A549 (cell line): Measurements from ENCODE around the gene HOXB1. TPM values are rescaled to one million over a fixed set of nuclear protein-coding genes. Genes with fewer than 3 reads are reported as not detected.

ENCODE experiments used
- ATAC-seq, 2 experiments: fragments of 200-7000 bp in 1 of 2; fragments of >200 bp in 1 of 2; cut with Nextera tagmentation in 1 of 2; cut with Tn5 transposase in 1 of 2; 3 replicates each; pipeline versions ENCODE4 v1.8.0 to v1.9.1; 2018 to 2020; ENCODE audit warnings: mild to moderate bottlenecking in 1 of 2, moderate library complexity in 1 of 2
- CTCF ChIA-PET: fragments of 300-600 bp; sonication (Branson Sonifier 250); formaldehyde crosslinking; extraction: SDS; loops from one replicate; lab custom pipeline; 2021; ENCODE audit warnings: antibody characterized with exemption, inconsistent platforms; lab: Yijun Ruan, JAX
- POLR2A ChIA-PET: fragments of 350-600 bp; formaldehyde crosslinking; extraction: SDS; loops from one replicate; lab custom pipeline; 2021; ENCODE audit warnings: antibody characterized with exemption, inconsistent platforms; lab: Yijun Ruan, JAX
- DNase-seq, 2 experiments: peaks; one replicate each; pipeline versions ENCODE4 v3.0.0 to v3.0.0-alpha.2; 2011 to 2016; ENCODE audit warnings: low read depth in 1 of 2, low spot score in 1 of 2
- FAIRE-seq: peaks from 2 replicates; lab custom pipeline; 2011; peaks lifted over from hg19 to GRCh38; lab: Jason Lieb, UNC
- H3K27ac ChIP-seq, 2 experiments: fragments of >200 bp; sonication (Bioruptor Twin); formaldehyde crosslinking; 3 replicates each; pipeline ENCODE4 v1.5.1; 2016 to 2017
- H3K4me1 ChIP-seq: fragments of >200 bp; sonication (Bioruptor Twin); formaldehyde crosslinking; 3 replicates; pipeline ENCODE4 v1.6.1; 2016
- H3K4me2 ChIP-seq: fragments of >200 bp; sonication (Bioruptor Twin); formaldehyde crosslinking; 3 replicates; pipeline ENCODE4 v1.6.1; 2016
- H3K4me3 ChIP-seq: fragments of >200 bp; sonication (Bioruptor Twin); formaldehyde crosslinking; 3 replicates; pipeline ENCODE4 v1.5.1; 2016
- H3K9me3 ChIP-seq: fragments of >200 bp; sonication (Bioruptor Twin); formaldehyde crosslinking; 3 replicates; pipeline ENCODE4 v1.6.1; 2016
- ATOH8 ChIP-seq: fragments of 250-450 bp; sonication (Bioruptor Pico); IDR thresholded peaks from 2 replicates; pipeline ENCODE4 v1.5.0; 2020; ENCODE audit warnings: low read depth, mild to moderate bottlenecking, moderate library complexity
- CBX8 ChIP-seq: fragments of 200-600 bp; sonication (generic); IDR thresholded peaks from 2 replicates; pipeline ENCODE4 v1.6.1; 2016
- CTCF ChIP-seq: fragments of >200 bp; sonication (Bioruptor Twin); formaldehyde crosslinking; IDR thresholded peaks from 3 replicates; pipeline ENCODE4 v1.5.1; 2016
- ELK1 ChIP-seq: fragments of 150-350 bp; IDR thresholded peaks from 2 replicates; pipeline ENCODE4 v1.6.1; 2014; ENCODE audit warnings: low read depth, mild to moderate bottlenecking, low read length
- EP300 ChIP-seq, 2 experiments: fragments of >200 bp; sonication (Bioruptor Twin); formaldehyde crosslinking; IDR thresholded peaks; 2 replicates in 1 of 2; 3 replicates in 1 of 2; pipeline ENCODE4 v1.6.1; 2016 to 2017
- ESRRA ChIP-seq: fragments of 150-350 bp; IDR thresholded peaks from 2 replicates; pipeline ENCODE4 v1.6.1; 2014; ENCODE audit warnings: mild to moderate bottlenecking, low read length, borderline replicate concordance
- FOSL2 ChIP-seq, 2 experiments: fragments of 450-650 bp in 1 of 2; fragments of >200 bp in 1 of 2; sonication (Bioruptor Twin) in 1 of 2; formaldehyde crosslinking; IDR thresholded peaks; 2 replicates each; pipeline versions ENCODE4 v1.5.0 to v1.6.1; 2016 to 2020; ENCODE audit warnings: mild to moderate bottlenecking in 1 of 2, moderate library complexity in 1 of 2
- HDAC2 ChIP-seq: fragments of 200-600 bp; sonication (generic); IDR thresholded peaks from 2 replicates; pipeline ENCODE4 v1.6.1; 2016
- HEYL ChIP-seq: fragments of 250-450 bp; sonication (Bioruptor Pico); IDR thresholded peaks from 2 replicates; pipeline ENCODE4 v1.8.0; 2021; ENCODE audit warnings: mild to moderate bottlenecking, moderate library complexity
- HMGXB4 ChIP-seq: fragments of 250-450 bp; sonication (Bioruptor Pico); IDR thresholded peaks from 2 replicates; pipeline ENCODE4 v1.5.0; 2021; ENCODE audit warnings: mild to moderate bottlenecking, moderate library complexity, borderline replicate concordance
- HOXA7 ChIP-seq: fragments of 250-450 bp; sonication (Bioruptor Pico); IDR thresholded peaks from 2 replicates; pipeline ENCODE4 v1.5.0; 2020; ENCODE audit warnings: mild to moderate bottlenecking, moderate library complexity
- HOXB13 ChIP-seq: fragments of 250-450 bp; sonication (Bioruptor Pico); IDR thresholded peaks from 2 replicates; pipeline ENCODE4 v1.5.0; 2020; ENCODE audit warnings: low read depth, mild to moderate bottlenecking, moderate library complexity
- HOXB5 ChIP-seq: fragments of 250-450 bp; sonication (Bioruptor Pico); IDR thresholded peaks from 2 replicates; pipeline ENCODE4 v1.5.0; 2020; ENCODE audit warnings: mild to moderate bottlenecking, moderate library complexity
- JUNB ChIP-seq: fragments of >200 bp; sonication (Bioruptor Twin); formaldehyde crosslinking; IDR thresholded peaks from 2 replicates; pipeline ENCODE4 v1.6.1; 2016
- KDM1A ChIP-seq: fragments of 200-600 bp; sonication (generic); IDR thresholded peaks from 2 replicates; pipeline ENCODE4 v1.6.1; 2016; ENCODE audit warnings: low read depth, mild to moderate bottlenecking
- KDM5A ChIP-seq: fragments of 200-600 bp; sonication (generic); IDR thresholded peaks from 2 replicates; pipeline ENCODE4 v1.6.1; 2016; ENCODE audit warnings: antibody characterized with exemption, mild to moderate bottlenecking
- MAFK ChIP-seq: fragments of 450-650 bp; IDR thresholded peaks from 2 replicates; pipeline ENCODE4 v1.6.1; 2014; ENCODE audit not compliant: partially characterized antibody
- MAZ ChIP-seq: fragments of 150-350 bp; IDR thresholded peaks from 2 replicates; pipeline ENCODE4 v1.6.1; 2014; ENCODE audit warnings: antibody characterized with exemption, low read depth, low read length, borderline replicate concordance
- MYC ChIP-seq: IDR thresholded peaks from 2 replicates; pipeline ENCODE4 v1.6.1; 2012; ENCODE audit warnings: mild to moderate bottlenecking, inconsistent platforms, low read length, improper control_type of control experiment, borderline replicate concordance
- NR3C1 ChIP-seq: fragments of >200 bp; sonication (Bioruptor Twin); formaldehyde crosslinking; IDR thresholded peaks from 3 replicates; pipeline ENCODE4 v1.6.1; 2017
- RARB ChIP-seq: fragments of 250-450 bp; sonication (Bioruptor Pico); IDR thresholded peaks from 2 replicates; pipeline ENCODE4 v1.8.0; 2021; ENCODE audit warnings: mild to moderate bottlenecking, moderate library complexity
- RCOR1 ChIP-seq: fragments of 150-350 bp; IDR thresholded peaks from 2 replicates; pipeline ENCODE4 v1.6.1; 2014; ENCODE audit warnings: antibody characterized with exemption, low read length, low read depth
- REST ChIP-seq: fragments of 200-600 bp; sonication (generic); IDR thresholded peaks from 2 replicates; pipeline ENCODE4 v1.6.1; 2016; ENCODE audit warnings: antibody characterized with exemption, mild to moderate bottlenecking, moderate library complexity
- RNF2 ChIP-seq: fragments of 200-600 bp; sonication (generic); IDR thresholded peaks from 2 replicates; pipeline ENCODE4 v1.6.1; 2016; ENCODE audit warnings: low read depth, mild to moderate bottlenecking, antibody characterized with exemption, moderate library complexity, borderline replicate concordance
- SREBF2 ChIP-seq: fragments of 450-650 bp; IDR thresholded peaks from 2 replicates; pipeline ENCODE4 v1.6.1; 2014; ENCODE audit warnings: mild to moderate bottlenecking, moderate library complexity
- TFCP2L1 ChIP-seq: fragments of 250-450 bp; sonication (Bioruptor Pico); IDR thresholded peaks from 2 replicates; pipeline ENCODE4 v1.5.0; 2021; ENCODE audit warnings: mild to moderate bottlenecking
- USF2 ChIP-seq: fragments of 450-650 bp; IDR thresholded peaks from 2 replicates; pipeline ENCODE4 v1.6.1; 2014; ENCODE audit warnings: antibody characterized with exemption
- WGBS: methylation state at CpG from one replicate; pipeline ENCODE4 v1.1.6; 2017; ENCODE audit errors: missing lambda C conversion rate; 5-methylcytosine and 5-hydroxymethylcytosine counted together
- polyA plus RNA-seq, 4 experiments: library from polyadenylated mRNA; depleted of rRNA in 3 of 4; stranded (reverse); fragments of >200 nt; fragmentation: RNase III in 1 of 4; extraction: RNeasy Plus Mini Kit Qiagen cat#74134 plus additional on column Dnase treatment in 1 of 4; gene quantifications; 2 replicates in 3 of 4; 3 replicates in 1 of 4; pipeline ENCODE4 v1.2.3, GENCODE V29; 2011 to 2017

The HOXB1 gene
- polyA plus RNA-seq, 2 of the 4 experiments (the other 2 are of a cell fraction), result not detected

GRCh38 chr17:48506246-48506645 lies 24.6 kb downstream of the HOXB1 start:
- H3K9me3 ChIP-seq, result no peaks in the 10 kb centered on the region
- DNase-seq (no peak), ATAC-seq (peak; percentile 69 to 72; a peak in 4 of 6 replicates), FAIRE-seq (no peak)
- POLR2A ChIA-PET, result interaction anchor here (1.0 kb wide), 2 partner anchors 14 to 16 kb away, joined by 3 read pairs; no protein-coding TSS in a partner anchor
- peak overlapping the region; percentile 54 for H3K4me2 ChIP-seq
- WGBS, result 82% methylated on average over 5 of the region's 5 CpGs
- no peak overlapping the region for H3K4me3 ChIP-seq
- TF ChIP-seq TFCP2L1 (CRISPR knock-in tag), result no peak
- CTCF ChIA-PET, result interaction anchor here (0.7 to 3.7 kb wide), 13 partner anchors 9 to 169 kb away, joined by 3 to 20 read pairs (median 4); partner anchors contain the start of gene HOXB5
- H3K27ac ChIP-seq, result peak overlapping the region; percentile 16 to 47
- H3K4me1 ChIP-seq, result peaks cover 21% of the 10 kb centered on the region

- no peak overlapping the region for H3K4me3 ChIP-seq
- FAIRE-seq (peak; percentile 84), ATAC-seq (peak; percentile 86 to 94), DNase-seq (peak; percentile 78 to 89)
- 21% methylated on average over 1 of the region's 1 CpG for WGBS
- no peaks in the 10 kb centered on the region for H3K9me3 ChIP-seq
- ChIA-PET CTCF (interaction anchor here (0.8 to 5.2 kb wide), 13 partner anchors 9 to 169 kb away, joined by 3 to 41 read pairs (median 5); partner anchors contain the start of gene HOXB5), POLR2A (interaction anchor here (1.0 kb wide), 2 partner anchors 15 to 17 kb away, joined by 3 read pairs; no protein-coding TSS in a partner anchor)
- peak overlapping the region; percentile 16 to 47 for H3K27ac ChIP-seq
- peak overlapping the region; percentile 54 for H3K4me2 ChIP-seq
- H3K4me1 ChIP-seq, result peaks cover 26% of the 10 kb centered on the region
- TF ChIP-seq MYC (no peak), ESRRA (peak; percentile 66; the same call in 1 of the 2 replicates), JUNB (0 out of 2 replicates have a peak, but pooled peaks have one; percentile 35), HDAC2 (no peak), RCOR1 (no peak), KDM5A (no peak), HEYL (CRISPR knock-in tag) (no peak), REST (no peak), HOXB13 (CRISPR knock-in tag) (no peak), SREBF2 (no peak), MAZ (no peak), CTCF (no peak), ATOH8 (CRISPR knock-in tag) (no peak), CBX8 (no peak), RNF2 (no peak), HMGXB4 (no peak), HOXA7 (no peak), TFCP2L1 (CRISPR knock-in tag) (no peak), MAFK (peak; percentile 42), NR3C1 (no peak), RARB (no peak), FOSL2 (IDR thresholded peaks at IDR 0.05) (peak; percentile 78), FOSL2 (CRISPR knock-in tag; IDR thresholded peaks at IDR 0.05) (peak; percentile 98), USF2 (no peak), ELK1 (no peak), HOXB5 (CRISPR knock-in tag) (no peak), EP300 (IDR thresholded peaks at IDR 0.05) (no peak), KDM1A (no peak)
Measured at GRCh38 chr17:48505788-48506187, 25.0 kb downstream of the HOXB1 start.
